H1 (cell line): ENCODE measurements around the gene DAPK3. TPM values are rescaled to one million over a fixed set of nuclear protein-coding genes. Genes with fewer than 3 reads are reported as not detected.

Source experiments
- FOSL1 ChIP-seq: IDR thresholded peaks from 2 replicates; pipeline ENCODE4 v1.6.1; 2011; ENCODE audit warnings: mild to moderate bottlenecking, low read depth, low read length, moderate library complexity; ENCODE audit not compliant: insufficient read depth
- GABPA ChIP-seq: IDR thresholded peaks from 2 replicates; pipeline ENCODE4 v1.6.1; 2011; ENCODE audit warnings: mild to moderate bottlenecking, low read length, moderate library complexity, borderline replicate concordance; ENCODE audit not compliant: insufficient read depth
- KDM5A ChIP-seq: fragments of 200-600 bp; IDR thresholded peaks from 2 replicates; pipeline ENCODE4 v1.7.1; 2012; ENCODE audit warnings: mild to moderate bottlenecking, low read length, inconsistent platforms, mixed read lengths
- NRF1 ChIP-seq: IDR thresholded peaks from 2 replicates; pipeline ENCODE4 v1.6.1; 2011; ENCODE audit warnings: mild to moderate bottlenecking, low read depth, low read length, improper control_type of control experiment
- RAD21 ChIP-seq, 2 experiments: IDR thresholded peaks in 1 of 2; conservative IDR thresholded peaks in 1 of 2; 2 replicates each; pipeline ENCODE4 v1.6.1; 2011; ENCODE audit warnings: low read depth in 2 of 2, low read length in 2 of 2, improper control_type of control experiment in 1 of 2, inconsistent platforms in 1 of 2, mild to moderate bottlenecking in 1 of 2, moderate library complexity in 1 of 2
- SIN3A ChIP-seq, 2 experiments: IDR thresholded peaks in 1 of 2; conservative IDR thresholded peaks in 1 of 2; 2 replicates each; pipeline ENCODE4 v1.6.1; 2011 to 2012; ENCODE audit warnings: low read length in 2 of 2, improper control_type of control experiment in 1 of 2, low read depth in 1 of 2, mild to moderate bottlenecking in 1 of 2
- TAF1 ChIP-seq: IDR thresholded peaks from 2 replicates; pipeline ENCODE4 v1.6.1; 2011; ENCODE audit warnings: mild to moderate bottlenecking, low read depth, low read length
- polyA plus RNA-seq, 7 experiments: library from polyadenylated mRNA; depleted of rRNA in 3 of 7; stranded (reverse) in 5 of 7; unstranded in 2 of 7; fragments of >200 nt in 5 of 7; fragments of 200-250 nt in 2 of 7; gene quantifications; 1 replicate in 5 of 7; 2 replicates in 1 of 7; 4 replicates in 1 of 7; pipeline versions ENCODE4 v1.2.1 to v1.2.3, GENCODE V29; 2011 to 2013; ENCODE audit warnings: missing spikeins in 2 of 7, mixed read lengths in 2 of 7
- total RNA-seq: library from RNA; stranded (reverse); fragmentation: NEBNext Ultra II Directional; extraction: Animal tissue kit (Norgen Biotek cat#: 25700); gene quantifications from 2 replicates; pipeline ENCODE4 v1.2.1, GENCODE V29; 2021

DAPK3 gene
- total and polyA plus RNA-seq, 2 of the 8 experiments (the other 6 are each of a cell fraction or from before 2014, with no cell fraction given), result 53.2 to 78.1 TPM

DNA sequence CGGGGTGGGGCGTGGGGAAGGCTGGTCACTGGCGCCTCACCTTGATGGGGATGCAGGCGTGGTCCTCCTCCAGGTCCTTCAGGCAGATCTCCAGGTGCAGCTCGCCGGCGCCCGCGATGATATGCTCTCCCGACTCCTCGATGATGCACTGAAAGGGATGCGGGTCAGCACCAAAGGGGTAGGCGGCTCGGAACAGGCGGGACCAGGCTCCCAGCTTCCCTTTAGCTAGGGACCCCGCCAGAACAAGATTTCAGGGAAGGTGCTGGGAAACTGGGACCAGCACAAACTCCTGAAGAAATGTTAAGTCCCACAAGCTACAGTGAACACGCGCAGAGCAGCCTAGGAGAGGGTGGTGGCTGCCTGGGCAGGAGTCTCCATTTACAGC is 8.4 kb upstream of the DAPK3 start (continued):
- TF ChIP-seq RAD21 (IDR thresholded peaks at IDR 0.05 in 1 of 2, conservative IDR thresholded peaks at IDR 0.05 in 1 of 2; ENCODE audit: low read depth in 2 of 2, low read length in 2 of 2), result no peak
- TF ChIP-seq NRF1, result no peak
- TF ChIP-seq FOSL1, result no peak
- TF ChIP-seq KDM5A, result no peak
- TF ChIP-seq TAF1, result no peak
- no peak for TF ChIP-seq GABPA
- TF ChIP-seq SIN3A (conservative IDR thresholded peaks at IDR 0.05 in 1 of 2, IDR thresholded peaks at IDR 0.05 in 1 of 2; ENCODE audit: low read depth in 1 of 2, low read length in 2 of 2), result no peak
